ENCODE results near the gene ATG16L1. TPM values are rescaled to one million over a fixed set of nuclear protein-coding genes. Genes with fewer than 3 reads are reported as not detected.

The ATG16L1 gene
- total and polyA plus RNA-seq, 9 of the 15 experiments (the other 6 are each of a cell fraction or from before 2014, with no cell fraction given): 6.4 to 21.3 (median 17.2) TPM

DNA sequence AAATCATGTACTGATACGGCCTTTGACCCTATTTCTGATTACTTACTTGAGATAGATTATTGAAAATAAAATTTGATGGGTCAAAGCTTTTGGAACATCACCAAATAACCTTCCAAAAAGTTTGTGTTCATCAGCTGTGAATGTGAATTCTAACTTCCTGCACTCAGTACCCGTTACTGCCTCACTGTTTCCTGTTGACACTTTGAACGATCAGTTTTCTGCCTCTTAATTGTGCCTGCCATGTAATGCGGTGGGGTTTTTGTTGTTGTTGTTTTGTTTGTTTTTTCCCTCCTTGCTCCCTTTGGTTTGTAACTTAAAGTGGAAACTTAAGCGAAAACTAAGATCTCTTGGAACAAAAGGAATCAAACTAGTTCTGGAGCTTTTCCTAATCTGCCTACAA, 18.9 kb downstream of the ATG16L1 start:
- Histone ChIP-seq H3K9me1 (ENCODE audit: control insufficient read depth, insufficient read depth, low read length) (peaks cover 3% of the 10 kb centered on the region), H3K27me3 (ENCODE audit: control insufficient read depth in 2 of 2, insufficient read depth in 2 of 2, low read length in 2 of 2) (no peaks in the 10 kb centered on the region), H3K4me1 (replicated peaks in 1 of 2; ENCODE audit: control insufficient read depth in 2 of 2, insufficient read depth in 2 of 2, low read length in 2 of 2) (no peaks in the 10 kb centered on the region), H3K27ac (ENCODE audit: extremely low read depth, low read depth, low read length) (no peak overlapping the region), H3K4me2 (ENCODE audit: insufficient read depth, low read length) (no peak overlapping the region), H3K36me3 (ENCODE audit: control insufficient read depth, insufficient read depth, low read length) (peaks cover 93% of the 10 kb centered on the region), H3K9me3 (replicated peaks; ENCODE audit: control insufficient read depth, insufficient read depth, low read depth, low read length) (no peaks in the 10 kb centered on the region), H3K79me2 (ENCODE audit: control insufficient read depth, insufficient read depth, low read length) (no peaks in the 10 kb centered on the region), H2AFZ (ENCODE audit: low read depth, low read length) (no peak overlapping the region), H3K4me3 (no peak overlapping the region), H4K20me1 (replicated peaks; ENCODE audit: control insufficient read depth, insufficient read depth, low read length) (no peaks in the 10 kb centered on the region), H3K9ac (ENCODE audit: insufficient read depth in 1 of 2, low read depth in 2 of 2, low read length in 2 of 2) (no peak overlapping the region)
- ChIA-PET POLR2A (interaction anchor here (0.6 to 0.7 kb wide), 2 partner anchors 216 to 242 kb away, joined by 3 read pairs; no protein-coding TSS in a partner anchor), CTCF (ENCODE audit: low intra/inter-chr PET ratio) (no interaction called here)
- DNase-seq (ENCODE audit: extremely low read depth in 1 of 4, low spot score in 3 of 4) (no peak), ATAC-seq (no peak), FAIRE-seq (peak; percentile 32)
- WGBS (ENCODE audit: insufficient coverage, low coverage, missing lambda C conversion rate): 91% methylated on average over 5 of the region's 5 CpGs
- intact Hi-C loops (cut with micrococcal nuclease): loop anchor here (5.0 kb wide), 1 partner anchor 112 kb away; no protein-coding TSS in a partner anchor
- BruUV-seq (replicated peaks): no TSS peak
- TF ChIP-seq ESRRB (CRISPR knock-in tag; IDR thresholded peaks at IDR 0.05; ENCODE audit: borderline replicate concordance): no peak
- TF ChIP-seq ZNF830 (CRISPR knock-in tag; IDR thresholded peaks at IDR 0.05): no peak
- TF ChIP-seq ZNF134 (CRISPR knock-in tag; conservative IDR thresholded peaks at IDR 0.05): no peak
- in situ Hi-C loops (cut with MboI): loop anchor here (25.0 kb wide), 1 partner anchor 658 kb away; no protein-coding TSS in a partner anchor

DNA sequence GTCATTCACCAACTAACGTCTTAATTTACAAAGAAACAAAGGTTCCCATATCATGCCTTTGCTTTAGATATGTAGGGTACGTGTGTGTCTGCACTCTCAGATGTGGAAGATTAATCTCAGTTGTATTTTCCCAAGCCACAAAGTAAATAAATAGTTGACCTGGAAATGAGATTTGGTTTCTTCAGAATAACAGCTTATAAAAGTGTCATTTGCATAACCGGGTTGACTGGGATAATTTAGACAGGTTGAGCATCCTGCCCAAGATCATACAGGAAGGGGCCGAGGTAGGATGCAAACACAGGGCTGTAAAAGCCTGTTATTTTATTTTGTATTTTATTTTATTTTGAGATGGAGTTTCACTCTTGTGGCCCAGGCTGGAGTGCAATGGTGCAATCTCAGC, 19.5 kb downstream of the ATG16L1 start:
- intact Hi-C loops (cut with micrococcal nuclease): loop anchor here (5.0 kb wide), 1 partner anchor 111 kb away; no protein-coding TSS in a partner anchor
- no peak for ATAC-seq
- Histone ChIP-seq H3K4me2 (ENCODE audit: insufficient read depth, low read length) (no peak overlapping the region), H3K9me3 (replicated peaks; ENCODE audit: control insufficient read depth, insufficient read depth, low read depth, low read length) (no peaks in the 10 kb centered on the region), H3K9ac (ENCODE audit: insufficient read depth in 1 of 2, low read depth in 2 of 2, low read length in 2 of 2) (no peak overlapping the region), H4K20me1 (replicated peaks; ENCODE audit: control insufficient read depth, insufficient read depth, low read length) (no peaks in the 10 kb centered on the region), H3K27ac (ENCODE audit: extremely low read depth, low read depth, low read length) (no peak overlapping the region), H3K4me3 (no peak overlapping the region), H3K79me2 (ENCODE audit: control insufficient read depth, insufficient read depth, low read length) (no peaks in the 10 kb centered on the region), H3K36me3 (ENCODE audit: control insufficient read depth, insufficient read depth, low read length) (peaks cover 95% of the 10 kb centered on the region), H2AFZ (ENCODE audit: low read depth, low read length) (no peak overlapping the region), H3K4me1 (replicated peaks in 1 of 2; ENCODE audit: control insufficient read depth in 2 of 2, insufficient read depth in 2 of 2, low read length in 2 of 2) (no peaks in the 10 kb centered on the region), H3K9me1 (ENCODE audit: control insufficient read depth, insufficient read depth, low read length) (peaks cover 3% of the 10 kb centered on the region), H3K27me3 (ENCODE audit: control insufficient read depth in 2 of 2, insufficient read depth in 2 of 2, low read length in 2 of 2) (no peaks in the 10 kb centered on the region)
- no TSS peak for BruUV-seq (replicated peaks)
- POLR2A ChIA-PET: interaction anchor here (0.6 to 0.7 kb wide), 2 partner anchors 242 kb away, joined by 3 read pairs; no protein-coding TSS in a partner anchor
- DNase-seq (ENCODE audit: extremely low read depth in 1 of 4, low spot score in 3 of 4): no peak
- FAIRE-seq: no peak
- in situ Hi-C loops (cut with MboI): loop anchor here (25.0 kb wide), 1 partner anchor 659 kb away; no protein-coding TSS in a partner anchor
- WGBS (ENCODE audit: insufficient coverage, low coverage, missing lambda C conversion rate): 83% methylated on average over 4 of the region's 4 CpGs
- TF ChIP-seq ELF2 (CRISPR knock-in tag; IDR thresholded peaks at IDR 0.05) (no peak), RBM34 (IDR thresholded peaks at IDR 0.05; ENCODE audit: borderline replicate concordance, insufficient read depth, low read length) (no peak)
- CTCF ChIA-PET (ENCODE audit: low intra/inter-chr PET ratio): no interaction called here

Measured in K562 (cell line).